ENCODE results near the gene SPAG6. TPM values are rescaled to one million over a fixed set of nuclear protein-coding genes. Genes with fewer than 3 reads are reported as not detected.
A peak's percentile ranks its signal among the peaks of the same experiment; 100 is the strongest.

The SPAG6 gene
- total RNA-seq, 1 donor from 2014 or later, result 10.4 TPM

DNA sequence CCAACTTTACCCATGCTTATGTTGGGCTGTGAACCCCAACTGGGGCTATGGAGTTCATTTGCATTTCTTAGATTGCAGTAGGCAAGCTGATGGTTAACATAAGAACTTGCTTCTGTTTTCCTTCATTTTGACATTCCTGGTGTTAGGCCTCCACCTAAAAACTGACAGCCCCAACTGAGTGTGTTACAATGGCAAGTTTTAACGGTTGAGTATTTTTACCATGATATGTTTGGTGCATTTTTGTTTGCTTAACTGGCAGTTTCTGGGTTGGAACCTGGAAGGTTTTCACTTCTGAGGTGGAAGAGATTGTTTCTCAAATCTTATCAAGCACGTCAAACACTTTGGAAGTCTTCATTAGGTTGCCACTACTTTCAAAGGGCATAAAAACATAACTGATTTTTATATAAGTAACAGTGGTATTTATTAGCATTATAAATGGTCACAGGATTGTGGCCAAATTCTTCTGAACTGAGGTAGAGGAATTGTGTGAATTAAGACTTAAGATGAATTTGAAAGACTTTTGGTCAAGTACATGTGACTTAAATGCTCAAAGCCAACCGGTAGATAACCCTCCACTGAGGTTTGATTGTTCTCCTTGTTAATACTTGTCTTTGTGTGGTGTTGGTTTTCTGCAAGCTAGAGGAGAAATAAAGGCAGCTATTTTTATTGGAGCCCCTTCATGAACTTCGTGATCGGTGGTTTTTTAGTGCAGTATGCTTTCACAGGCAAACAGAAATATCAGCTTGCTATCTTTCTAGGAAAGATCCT, 21.6 kb upstream of the SPAG6 start:
- Histone ChIP-seq H3K4me1 (peaks cover 47% of the 10 kb centered on the region), H3K36me3 (peaks cover 21% of the 10 kb centered on the region), H3K4me3 (no peak overlapping the region), H3K27ac (no peak overlapping the region), H3K9me3 (no peaks in the 10 kb centered on the region), H3K27me3 (ENCODE audit: low read depth) (peaks cover 9% of the 10 kb centered on the region)
- TF ChIP-seq, protein P1, sequence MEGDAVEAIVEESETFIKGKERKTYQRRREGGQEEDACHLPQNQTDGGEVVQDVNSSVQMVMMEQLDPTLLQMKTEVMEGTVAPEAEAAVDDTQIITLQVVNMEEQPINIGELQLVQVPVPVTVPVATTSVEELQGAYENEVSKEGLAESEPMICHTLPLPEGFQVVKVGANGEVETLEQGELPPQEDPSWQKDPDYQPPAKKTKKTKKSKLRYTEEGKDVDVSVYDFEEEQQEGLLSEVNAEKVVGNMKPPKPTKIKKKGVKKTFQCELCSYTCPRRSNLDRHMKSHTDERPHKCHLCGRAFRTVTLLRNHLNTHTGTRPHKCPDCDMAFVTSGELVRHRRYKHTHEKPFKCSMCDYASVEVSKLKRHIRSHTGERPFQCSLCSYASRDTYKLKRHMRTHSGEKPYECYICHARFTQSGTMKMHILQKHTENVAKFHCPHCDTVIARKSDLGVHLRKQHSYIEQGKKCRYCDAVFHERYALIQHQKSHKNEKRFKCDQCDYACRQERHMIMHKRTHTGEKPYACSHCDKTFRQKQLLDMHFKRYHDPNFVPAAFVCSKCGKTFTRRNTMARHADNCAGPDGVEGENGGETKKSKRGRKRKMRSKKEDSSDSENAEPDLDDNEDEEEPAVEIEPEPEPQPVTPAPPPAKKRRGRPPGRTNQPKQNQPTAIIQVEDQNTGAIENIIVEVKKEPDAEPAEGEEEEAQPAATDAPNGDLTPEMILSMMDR (IDR thresholded peaks at IDR 0.05), result no peak
- intact Hi-C loops (cut with DNase I), result no loop called here
- ATAC-seq, result no peak
- no peak for DNase-seq

DNA sequence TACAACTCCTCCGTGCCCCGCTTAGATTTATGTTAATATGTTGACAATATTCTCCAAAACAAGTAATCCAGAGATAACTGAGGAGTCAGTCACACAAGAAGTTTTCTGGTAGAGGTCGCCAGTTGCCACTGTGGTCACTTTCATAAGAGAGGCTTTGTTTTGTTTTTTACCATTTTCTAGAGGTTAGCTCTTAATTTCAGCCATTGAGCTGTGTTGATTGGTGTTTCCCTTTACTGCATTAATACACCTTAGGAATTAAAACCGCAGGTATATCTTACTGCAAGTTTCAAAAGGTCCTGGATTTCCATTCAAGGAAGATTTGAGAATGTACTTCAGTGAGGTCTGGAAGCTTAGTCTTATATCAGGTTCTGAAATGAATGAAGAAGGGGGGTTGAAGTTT, 20.9 kb upstream of the SPAG6 start:
- H3K36me3 ChIP-seq, result peaks cover 28% of the 10 kb centered on the region
- DNase-seq, result no peak
- H3K4me3 ChIP-seq, result no peak overlapping the region
- no peak for ATAC-seq
- peaks cover 47% of the 10 kb centered on the region for H3K4me1 ChIP-seq
- TF ChIP-seq, protein P1 (IDR thresholded peaks at IDR 0.05), result no peak
- H3K9me3 ChIP-seq, result no peaks in the 10 kb centered on the region
- peaks cover 9% of the 10 kb centered on the region for H3K27me3 ChIP-seq (ENCODE audit: low read depth)
- intact Hi-C loops (cut with DNase I), result no loop called here
- H3K27ac ChIP-seq, result no peak overlapping the region

DNA sequence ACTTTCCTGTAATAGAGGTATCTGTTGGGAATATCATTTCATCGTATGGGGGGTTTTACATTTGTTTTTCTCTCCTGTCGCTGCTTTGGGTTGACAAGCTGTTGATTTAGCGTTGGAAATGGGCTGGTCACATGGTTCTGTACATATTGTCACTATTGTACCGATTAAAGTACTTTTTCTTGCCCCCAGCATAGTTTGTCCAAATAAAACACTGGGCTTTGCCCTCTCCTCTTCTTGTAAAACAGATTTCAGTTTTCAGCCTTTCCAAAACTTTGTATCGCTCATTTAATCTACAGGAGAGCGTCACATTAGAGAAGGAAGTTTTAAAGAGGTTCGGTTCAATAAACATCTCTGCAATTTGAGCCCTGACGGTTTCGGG, 20.4 kb upstream of the SPAG6 start:
- H3K27ac ChIP-seq, result no peak overlapping the region
- no peak for DNase-seq
- intact Hi-C loops (cut with DNase I), result no loop called here
- no peaks in the 10 kb centered on the region for H3K9me3 ChIP-seq
- H3K4me3 ChIP-seq, result peak overlapping the region; percentile 64
- peaks cover 33% of the 10 kb centered on the region for H3K36me3 ChIP-seq
- H3K27me3 ChIP-seq (ENCODE audit: low read depth), result peaks cover 9% of the 10 kb centered on the region
- ATAC-seq, result no peak
- TF ChIP-seq, protein P1 (IDR thresholded peaks at IDR 0.05), result no peak
- H3K4me1 ChIP-seq, result peaks cover 43% of the 10 kb centered on the region

DNA sequence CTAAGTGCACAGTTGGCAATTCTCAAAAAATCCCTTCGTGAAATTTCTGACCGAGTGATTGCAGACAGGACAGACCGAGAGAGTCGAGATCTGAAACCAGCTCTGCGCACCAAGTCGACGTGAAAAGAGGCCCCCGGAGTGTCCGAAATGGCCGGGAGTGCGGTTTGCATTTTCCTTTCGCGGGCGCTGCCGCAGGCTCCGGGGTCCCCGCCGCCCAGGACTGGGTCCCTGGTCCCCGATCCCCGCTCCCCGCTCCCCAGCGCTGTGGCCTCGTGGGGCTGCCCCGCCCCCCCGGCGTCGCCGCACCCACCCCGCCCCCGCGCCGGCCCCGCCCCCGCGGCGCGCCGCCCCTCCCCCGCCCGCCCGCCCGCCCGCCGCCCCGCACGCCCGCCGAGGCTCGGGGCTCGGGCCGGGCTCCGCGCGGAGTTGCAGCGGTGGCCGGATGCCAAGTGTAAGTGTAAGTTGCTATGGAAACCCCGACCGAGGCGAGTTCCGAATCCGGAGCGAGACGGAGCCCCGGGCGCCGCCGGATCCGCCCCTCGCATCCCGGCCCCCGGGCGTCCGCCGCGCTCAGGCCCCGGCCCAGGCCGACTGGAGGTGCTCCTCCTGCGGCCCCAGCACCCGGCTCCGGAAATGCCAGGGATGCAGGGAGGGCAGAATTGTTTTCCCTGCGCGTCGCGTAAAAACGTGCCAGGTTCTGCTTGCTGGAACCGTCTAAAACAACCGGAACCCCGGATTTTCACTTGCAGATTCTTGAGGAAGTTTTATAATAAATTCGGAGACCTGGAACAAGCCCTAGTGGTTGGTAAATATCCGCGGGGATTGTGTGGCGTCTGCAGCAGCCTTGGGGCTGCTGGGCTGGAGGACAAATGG, 19.8 kb upstream of the SPAG6 start:
- H3K4me1 ChIP-seq, result peaks cover 40% of the 10 kb centered on the region
- peaks cover 9% of the 10 kb centered on the region for H3K27me3 ChIP-seq (ENCODE audit: low read depth)
- peaks cover 39% of the 10 kb centered on the region for H3K36me3 ChIP-seq
- H3K27ac ChIP-seq, result peak overlapping the region; percentile 44
- no peaks in the 10 kb centered on the region for H3K9me3 ChIP-seq
- TF ChIP-seq, protein P1 (IDR thresholded peaks at IDR 0.05), result no peak
- ATAC-seq, result peak; percentile 56 to 64
- intact Hi-C loops (cut with DNase I), result no loop called here
- peak overlapping the region; percentile 64 for H3K4me3 ChIP-seq
- DNase-seq, result peak; percentile 77

DNA sequence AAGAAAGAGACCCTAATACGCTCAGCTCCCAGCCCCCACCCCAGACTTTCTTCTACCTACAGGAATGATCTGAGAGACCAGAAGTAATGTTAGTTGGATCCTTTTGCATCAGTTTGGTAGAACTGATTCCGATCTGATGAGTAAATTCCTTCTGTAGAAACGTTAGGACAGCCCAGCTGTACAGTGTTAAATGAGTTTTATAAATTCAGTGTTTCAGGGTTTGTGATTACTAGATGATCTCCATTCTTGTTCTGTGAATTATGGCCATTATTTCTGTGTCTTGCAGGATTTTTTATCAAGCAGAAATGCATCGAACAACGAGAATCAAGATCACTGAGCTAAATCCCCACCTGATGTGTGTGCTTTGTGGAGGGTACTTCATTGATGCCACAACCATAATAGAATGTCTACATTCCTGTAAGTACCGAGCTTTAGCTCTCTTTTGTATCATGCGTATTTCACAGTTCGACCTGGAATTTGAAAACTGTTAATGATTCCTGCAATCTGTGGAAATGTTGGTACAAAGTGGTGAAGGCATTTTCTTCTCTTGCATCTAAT, 19.1 kb upstream of the SPAG6 start:
- Histone ChIP-seq H3K27ac (peak overlapping the region; percentile 44), H3K4me1 (peaks cover 40% of the 10 kb centered on the region), H3K9me3 (no peaks in the 10 kb centered on the region), H3K4me3 (peak overlapping the region; percentile 64), H3K27me3 (ENCODE audit: low read depth) (peaks cover 9% of the 10 kb centered on the region), H3K36me3 (peaks cover 41% of the 10 kb centered on the region)
- DNase-seq (no peak), ATAC-seq (no peak)
- TF ChIP-seq, protein P1 (IDR thresholded peaks at IDR 0.05), result no peak
- intact Hi-C loops (cut with DNase I), result no loop called here
